Measurements from ENCODE around the gene BASP1. TPM values are rescaled to one million over a fixed set of nuclear protein-coding genes. Genes with fewer than 3 reads are reported as not detected.

BASP1 gene
- polyA plus RNA-seq, 12 donors = 19.1 to 396 (median 35.4) TPM

GRCh38 chr5:17221843-17222636 is 4.6 kb downstream of the BASP1 start:
- no peak for DNase-seq

- DNase-seq = peak; percentile 66
Measured at GRCh38 chr5:17222664-17223063, 5.2 kb downstream of the BASP1 start.

- no peak for DNase-seq
Measured at GRCh38 chr5:17223367-17224185, 6.1 kb downstream of the BASP1 start.

- no peak for DNase-seq
Measured at GRCh38 chr5:17224858-17225511, 7.6 kb downstream of the BASP1 start.

- DNase-seq = no peak
Measured at GRCh38 chr5:17225520-17225919, 8.1 kb downstream of the BASP1 start.

- DNase-seq = no peak
Measured at GRCh38 chr5:17227868-17228267, 10.4 kb downstream of the BASP1 start.

GRCh38 chr5:17228821-17229291 is 11.4 kb downstream of the BASP1 start:
- peak; percentile 73 for DNase-seq

- no peak for DNase-seq
Measured at GRCh38 chr5:17229313-17229712, 11.9 kb downstream of the BASP1 start.

GRCh38 chr5:17230191-17230590 is 12.8 kb downstream of the BASP1 start:
- no peak for DNase-seq

- DNase-seq = no peak
Measured at GRCh38 chr5:17230808-17231525, 13.5 kb downstream of the BASP1 start.

GRCh38 chr5:17232405-17232804 is 15.0 kb downstream of the BASP1 start:
- no peak for DNase-seq

- no peak for DNase-seq
Measured at GRCh38 chr5:17233488-17233887, 16.1 kb downstream of the BASP1 start.

GRCh38 chr5:17234374-17234773 is 16.9 kb downstream of the BASP1 start:
- no peak for DNase-seq

GRCh38 chr5:17235731-17236330 is 18.4 kb downstream of the BASP1 start:
- DNase-seq = no peak

GRCh38 chr5:17238521-17239041 is 21.1 kb downstream of the BASP1 start:
- no peak for DNase-seq

GRCh38 chr5:17239953-17240352 is 22.5 kb downstream of the BASP1 start:
- no peak for DNase-seq

GRCh38 chr5:17240487-17240886 is 23.1 kb downstream of the BASP1 start:
- DNase-seq = no peak

GRCh38 chr5:17241635-17242034 is 24.2 kb downstream of the BASP1 start:
- no peak for DNase-seq

GRCh38 chr5:17243287-17244063 is 26.0 kb downstream of the BASP1 start:
- no peak for DNase-seq

- no peak for DNase-seq
Measured at GRCh38 chr5:17249029-17249634, 31.7 kb downstream of the BASP1 start.

All from muscle of arm (tissue), 12 donors.